Embryonic facial prominence (tissue), 1 donor: ENCODE data around the gene NDST3.
A peak's percentile ranks its signal among the peaks of the same experiment; 100 is the strongest.

Source experiments
- DNase-seq: peaks from one replicate; pipeline ENCODE4 v3.0.0-alpha.2; 2016; ENCODE audit errors: extremely low spot score

NDST3 gene

GRCh38 chr4:118081434-118081833 lies 47.1 kb downstream of the NDST3 start:
- no peak for DNase-seq

GRCh38 chr4:118082182-118082581 lies 47.9 kb downstream of the NDST3 start:
- DNase-seq: no peak

DNA sequence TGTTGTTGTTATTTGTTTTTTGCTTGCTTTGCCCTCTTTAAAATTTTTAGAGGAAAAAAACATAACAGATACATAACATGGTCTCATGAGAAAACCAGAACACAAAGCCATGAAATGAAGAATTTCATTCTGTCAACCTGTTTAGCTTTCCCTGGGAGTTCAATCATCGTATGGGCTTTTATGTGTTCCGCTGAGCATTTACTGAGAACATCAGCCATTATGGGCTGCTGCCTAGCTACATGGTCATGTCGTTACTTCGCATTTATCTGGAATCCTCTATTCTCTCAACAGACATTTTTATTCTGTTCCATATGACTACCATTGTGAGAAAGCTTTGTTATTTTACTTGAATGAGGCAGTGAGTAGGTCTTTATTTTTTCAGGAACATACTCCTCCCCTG lies 51.4 kb downstream of the NDST3 start:
- no peak for DNase-seq

GRCh38 chr4:118086344-118086743 lies 52.1 kb downstream of the NDST3 start:
- DNase-seq: no peak

DNA sequence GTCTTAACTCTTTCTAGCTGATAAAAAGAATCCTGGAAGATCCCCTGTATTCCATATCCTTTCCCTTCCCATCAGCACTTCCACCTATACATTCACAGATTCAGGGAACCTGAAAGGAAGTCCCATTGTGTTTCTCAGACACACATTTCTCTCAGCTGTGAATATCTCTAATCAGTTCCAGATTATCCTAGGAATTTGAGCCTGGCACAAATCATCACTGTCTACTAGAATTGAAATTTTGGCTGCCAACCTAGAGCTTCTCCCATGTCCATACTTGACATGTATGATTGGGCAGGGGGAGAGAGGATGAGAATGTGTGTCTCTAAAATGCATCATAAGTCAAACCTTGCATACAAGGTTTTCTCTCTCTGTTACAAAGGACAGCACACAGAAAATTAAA lies 53.1 kb downstream of the NDST3 start:
- DNase-seq: no peak

DNA sequence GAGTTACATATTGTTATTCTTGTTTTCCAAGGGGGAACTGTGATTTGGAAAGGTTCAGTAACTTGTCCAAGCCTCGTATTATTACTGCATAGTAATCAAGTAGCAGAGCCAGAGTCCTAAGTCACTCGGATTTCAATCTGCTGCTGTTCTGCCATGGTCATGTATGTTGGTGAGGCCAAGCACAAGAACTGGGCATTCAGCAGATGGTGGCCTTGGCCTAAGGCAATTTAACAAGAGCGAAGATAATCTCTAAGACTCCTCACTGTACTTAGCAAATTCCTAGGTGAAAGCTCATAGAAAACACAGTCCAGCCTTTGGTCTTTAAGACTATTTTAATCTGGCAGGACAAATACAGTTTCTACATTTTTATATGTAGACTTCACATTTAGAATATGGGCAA lies 64.8 kb downstream of the NDST3 start:
- DNase-seq: no peak

DNA sequence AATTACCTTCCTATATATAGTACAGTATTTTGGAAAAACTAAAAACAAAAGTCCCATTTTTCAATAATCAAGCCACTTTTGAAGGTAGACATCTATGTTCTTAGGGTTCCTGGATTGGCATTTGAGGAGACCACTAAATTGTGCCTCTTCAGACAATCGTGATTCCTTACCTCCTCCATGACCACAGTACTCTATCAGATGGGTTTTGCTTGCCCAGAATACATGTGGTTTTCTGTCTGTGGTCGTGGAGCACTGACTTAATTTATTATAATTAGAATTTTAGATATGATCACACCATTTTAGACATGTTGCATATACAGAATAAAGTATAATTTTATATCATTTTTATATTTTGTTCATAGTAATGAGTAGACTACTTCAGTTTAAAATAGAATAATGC lies 67.9 kb downstream of the NDST3 start:
- no peak for DNase-seq

DNA sequence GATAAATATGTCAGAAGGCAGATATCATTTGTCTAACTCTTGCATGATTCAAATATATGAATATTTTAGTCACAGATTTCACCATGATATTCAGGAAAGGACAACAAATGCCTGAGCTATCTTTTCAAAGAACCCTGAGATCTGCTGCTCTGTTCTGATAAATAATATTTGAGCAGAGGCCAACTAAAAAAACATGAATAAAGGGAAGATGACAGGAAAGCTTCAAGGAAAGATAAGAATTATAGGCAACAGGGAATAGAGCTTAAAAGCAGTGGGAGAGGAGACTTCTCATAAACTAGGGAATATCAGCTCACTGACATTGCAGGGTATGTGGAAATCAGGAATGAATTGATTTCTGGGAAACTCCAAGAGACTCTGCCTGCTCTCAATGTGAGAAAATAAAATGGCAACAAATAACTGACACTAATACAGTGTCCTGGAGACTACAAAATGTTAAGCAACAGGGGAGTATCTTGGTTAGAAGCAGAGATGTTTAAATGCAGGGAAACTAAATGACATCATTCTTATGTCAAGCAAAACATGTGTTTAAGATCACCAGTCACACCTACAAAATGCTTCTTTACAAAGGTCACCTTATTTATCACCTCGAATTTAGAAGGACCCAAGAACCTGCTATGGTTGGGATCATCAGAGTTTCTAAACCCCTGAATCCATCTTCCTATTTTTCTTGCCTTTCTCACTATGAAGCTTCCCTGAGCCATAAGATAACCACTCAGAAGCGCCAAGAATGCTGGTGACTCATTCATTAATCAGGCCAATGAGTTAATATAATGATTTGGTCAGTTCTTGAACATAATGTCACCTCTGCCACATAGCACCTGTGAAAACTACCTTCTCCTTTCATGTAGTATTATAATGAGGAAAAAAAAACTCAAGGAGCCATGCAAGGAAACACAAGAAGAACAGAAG lies 78.1 kb downstream of the NDST3 start:
- no peak for DNase-seq

GRCh38 chr4:118113220-118113619 lies 78.9 kb downstream of the NDST3 start:
- DNase-seq: no peak

GRCh38 chr4:118114720-118115119 lies 80.4 kb downstream of the NDST3 start:
- no peak for DNase-seq

DNA sequence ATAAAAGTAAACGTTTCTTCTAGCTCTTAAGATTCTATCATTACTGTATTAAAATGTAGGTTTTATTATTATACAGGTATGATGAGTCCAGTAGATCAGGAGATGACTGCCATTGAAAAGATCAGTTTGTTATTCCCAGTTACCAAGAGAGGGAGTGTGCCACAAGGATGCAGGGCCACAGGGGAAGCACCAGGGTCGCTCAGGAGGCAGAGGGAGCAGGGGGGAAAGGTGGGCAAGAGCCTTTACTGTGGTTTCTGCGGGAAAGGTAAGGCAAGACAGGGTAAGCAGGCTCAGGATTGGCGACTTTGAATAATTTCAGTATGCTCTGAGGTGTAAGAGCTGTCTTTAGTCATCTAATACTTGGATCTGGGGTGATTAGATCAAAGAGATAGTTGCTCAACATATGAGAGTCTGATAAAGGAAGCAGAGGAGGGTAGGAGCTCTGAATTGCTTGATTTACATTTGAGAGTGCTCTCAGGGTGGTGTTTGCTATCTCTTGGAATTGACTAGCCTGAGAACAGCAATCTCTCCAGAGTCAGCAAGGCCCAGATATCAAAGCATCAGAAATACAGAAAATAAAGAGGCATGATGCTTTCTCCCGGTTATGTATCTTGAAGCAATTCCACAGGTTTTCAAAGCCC lies 86.0 kb downstream of the NDST3 start:
- no peak for DNase-seq

- DNase-seq: no peak
Measured at GRCh38 chr4:118124997-118125396, 90.7 kb downstream of the NDST3 start.

DNA sequence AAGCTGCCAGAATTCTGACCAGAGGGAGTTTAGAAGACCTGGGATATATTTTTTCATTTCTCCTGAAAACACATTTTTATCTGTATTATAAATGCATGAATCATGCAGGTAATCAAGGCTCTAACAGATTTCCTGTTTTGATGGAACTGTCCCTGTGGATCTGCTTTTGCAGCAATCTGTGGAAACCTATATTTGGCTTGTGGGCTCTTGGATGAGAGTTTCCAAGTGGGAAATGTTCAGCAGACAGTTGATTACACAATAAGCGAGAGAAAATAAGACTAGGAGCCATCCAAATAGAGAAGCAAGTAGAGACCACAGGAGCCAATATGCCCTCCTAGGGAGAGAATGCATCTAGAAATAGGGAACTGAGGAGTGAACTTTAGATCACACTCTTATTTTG lies 105.0 kb downstream of the NDST3 start:
- DNase-seq: no peak

DNA sequence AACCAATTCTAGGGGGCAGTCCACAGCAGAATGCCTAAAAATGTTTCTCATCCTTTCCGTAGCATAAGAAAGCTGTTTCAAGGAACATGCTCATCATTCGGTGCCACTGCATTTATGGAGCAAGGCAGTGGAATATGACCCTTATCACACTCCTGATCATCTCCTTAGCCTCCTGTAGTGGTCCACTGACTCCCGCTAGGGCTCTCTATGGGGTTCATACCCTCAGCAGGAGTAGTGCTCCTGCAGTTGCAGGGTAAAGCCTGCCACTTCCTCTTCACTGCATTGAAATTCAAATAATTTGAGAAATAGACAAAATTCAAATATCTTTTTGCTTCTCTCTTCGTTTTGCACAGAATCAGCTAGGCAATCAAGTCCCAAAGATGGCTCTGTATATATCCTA lies 107.0 kb downstream of the NDST3 start:
- DNase-seq: no peak

DNA sequence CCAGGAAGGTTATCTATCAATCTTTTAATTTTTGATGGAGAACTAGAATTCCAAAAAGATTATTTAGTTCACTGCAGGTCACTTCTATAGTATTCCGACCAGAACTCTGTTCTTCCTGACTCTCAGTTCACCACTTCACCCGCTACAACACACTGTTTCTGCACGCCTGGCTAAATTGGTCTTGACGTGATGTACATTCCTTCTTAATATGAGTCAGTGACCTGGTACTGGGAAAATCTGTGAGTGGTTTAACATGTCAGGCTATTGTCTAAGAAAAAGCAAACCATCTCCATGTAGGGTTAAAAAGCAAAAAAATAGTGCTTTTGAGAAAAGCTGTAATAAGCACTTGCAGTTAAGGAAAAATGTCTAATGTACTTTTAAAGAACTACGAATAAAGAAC lies 120.4 kb downstream of the NDST3 start:
- no peak for DNase-seq

DNA sequence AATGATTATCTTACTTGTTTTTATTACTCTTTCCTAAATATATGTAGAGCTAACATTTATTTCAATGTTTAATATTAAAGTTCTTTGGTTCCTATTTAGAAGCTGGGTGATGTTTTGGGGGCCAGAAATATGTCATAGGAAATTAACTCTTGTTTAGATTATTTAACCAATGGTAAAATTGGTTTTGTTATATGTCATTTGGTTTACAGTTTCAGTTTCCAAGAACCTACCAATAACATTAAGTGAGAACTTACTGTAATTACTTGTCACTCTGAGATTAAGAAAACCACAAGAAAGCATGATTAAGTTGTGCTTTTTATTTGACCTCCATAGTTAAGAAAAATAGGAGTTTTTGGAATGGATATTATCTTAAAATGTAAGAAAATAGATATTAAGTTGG lies 121.2 kb downstream of the NDST3 start:
- no peak for DNase-seq

DNA sequence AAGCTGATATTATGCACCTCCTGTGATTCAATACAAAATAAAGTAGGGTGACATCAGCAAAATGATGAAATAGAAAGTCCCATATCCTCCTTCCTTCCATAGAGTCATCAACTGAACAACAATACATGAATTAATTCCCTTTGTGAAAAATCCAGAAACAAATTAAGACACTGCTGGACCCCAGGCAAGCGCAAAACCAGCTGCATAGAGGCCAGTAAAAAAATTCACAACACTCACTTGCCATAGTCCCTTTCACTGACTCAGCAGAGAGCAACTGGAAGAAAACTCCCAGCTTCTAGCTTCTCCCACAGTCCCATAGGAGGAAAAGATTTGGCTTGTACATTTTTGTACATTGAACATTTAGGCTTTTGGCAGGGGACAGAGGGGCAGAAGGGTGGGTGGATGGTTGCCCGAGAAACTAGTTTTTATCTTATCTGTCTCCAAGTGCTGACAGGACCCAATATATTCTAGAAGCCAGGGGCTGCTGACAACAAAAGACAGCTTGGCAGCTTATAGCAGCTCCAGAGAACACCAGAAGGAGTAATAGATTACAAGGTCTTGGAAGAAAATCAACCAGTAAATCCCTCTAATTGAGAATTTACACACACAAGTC lies 124.6 kb downstream of the NDST3 start:
- no peak for DNase-seq

DNA sequence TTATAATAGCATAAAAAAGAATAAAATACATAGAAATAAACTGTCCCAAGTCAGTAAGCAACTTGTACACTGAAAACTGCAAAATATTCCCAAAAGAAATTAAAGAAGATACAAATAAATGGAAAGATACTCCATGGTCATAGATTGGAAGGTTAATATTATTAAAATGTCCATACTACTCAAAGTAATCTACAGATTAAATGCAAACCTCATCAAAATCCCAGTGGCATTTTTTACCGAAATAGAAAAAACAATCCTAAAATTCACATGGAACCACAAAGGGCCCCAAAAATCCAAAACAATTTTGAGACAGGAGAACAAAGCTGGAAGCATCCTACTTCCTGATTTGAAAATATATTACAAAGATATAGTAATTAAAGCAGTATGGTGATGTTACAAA lies 133.0 kb downstream of the NDST3 start:
- DNase-seq: no peak

DNA sequence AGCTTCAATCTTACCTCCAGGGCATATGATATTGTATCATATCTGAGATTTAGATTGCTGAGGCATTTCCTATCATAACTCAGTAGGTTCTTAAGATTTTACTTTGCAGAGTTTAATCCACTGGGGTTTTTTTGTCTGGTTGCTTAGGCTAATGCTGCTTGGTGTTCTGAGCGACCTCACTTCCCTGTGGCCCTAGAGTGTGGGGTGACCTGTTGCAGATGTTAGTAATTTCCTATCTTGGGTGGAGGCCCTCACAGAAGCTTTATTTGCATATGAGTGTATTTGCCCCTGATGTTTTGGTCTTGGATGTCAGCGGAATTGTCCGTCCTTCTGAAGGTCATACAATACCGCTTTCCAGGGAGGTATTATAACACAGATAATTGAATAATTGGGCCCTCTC lies 137.1 kb downstream of the NDST3 start:
- no peak for DNase-seq

DNA sequence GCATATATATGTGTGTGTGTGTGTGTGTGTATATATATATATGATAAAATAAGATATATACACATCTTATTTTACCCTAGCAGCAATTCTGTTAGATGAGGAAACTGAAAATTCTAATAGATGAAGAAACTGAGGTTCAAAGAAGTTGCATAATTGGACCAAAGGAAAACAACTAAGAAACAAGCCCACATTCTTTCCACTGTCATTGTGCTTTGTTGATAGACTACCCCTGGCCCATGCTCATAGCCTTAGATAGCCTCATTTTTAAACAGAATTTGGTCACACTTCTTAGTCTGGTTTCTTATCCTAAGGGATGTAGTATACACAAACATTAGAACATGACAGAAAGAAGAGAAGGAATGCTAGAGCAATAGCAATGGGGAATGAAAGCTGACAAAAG lies 138.8 kb downstream of the NDST3 start:
- DNase-seq: no peak

- DNase-seq: peak; percentile 43
Measured at GRCh38 chr4:118173956-118174725, 139.9 kb downstream of the NDST3 start.

- DNase-seq: no peak
Measured at GRCh38 chr4:118175506-118175905, 141.2 kb downstream of the NDST3 start.
